MM.1S (cell line): Measurements from ENCODE around the gene KCNQ1.

Source experiments
- DNase-seq: peaks from one replicate; pipeline ENCODE4 v3.0.0-alpha.2; 2015
- H2AFZ ChIP-seq: fragments of 300-600 bp; sonication (generic); 2 replicates; pipeline ENCODE4 v1.6.0; 2016; ENCODE audit warnings: antibody characterized with exemption, low read length
- H3F3A ChIP-seq: fragments of 300-600 bp; sonication (generic); 2 replicates; pipeline ENCODE4 v1.6.1; 2016; ENCODE audit warnings: mild to moderate bottlenecking, antibody characterized with exemption, low read length, moderate library complexity, mixed read lengths; ENCODE audit not compliant: insufficient read depth
- H3K27ac ChIP-seq: fragments of 300-600 bp; sonication (generic); 2 replicates; pipeline ENCODE4 v1.5.1; 2016; ENCODE audit warnings: mild to moderate bottlenecking, low read length
- H3K27me3 ChIP-seq: fragments of 300-600 bp; sonication (generic); replicated peaks from 2 replicates; pipeline ENCODE4 v1.6.0; 2016; ENCODE audit warnings: low read length; ENCODE audit not compliant: insufficient read depth
- H3K36me3 ChIP-seq: fragments of 300-600 bp; sonication (generic); replicated peaks from 2 replicates; pipeline ENCODE4 v1.6.1; 2016; ENCODE audit warnings: mild to moderate bottlenecking, low read length, mixed read lengths; ENCODE audit not compliant: insufficient read depth
- H3K4me1 ChIP-seq: fragments of 300-600 bp; sonication (generic); 2 replicates; pipeline ENCODE4 v1.6.1; 2016; ENCODE audit warnings: low read length, mixed read lengths
- H3K4me2 ChIP-seq: fragments of 300-600 bp; sonication (generic); 2 replicates; pipeline ENCODE4 v1.6.0; 2016; ENCODE audit warnings: low read depth, low read length
- H3K4me3 ChIP-seq: fragments of 300-600 bp; sonication (generic); 2 replicates; pipeline ENCODE4 v1.5.1; 2016; ENCODE audit warnings: low read length, mixed read lengths
- H3K79me2 ChIP-seq: fragments of 300-600 bp; sonication (generic); 2 replicates; pipeline ENCODE4 v1.6.1; 2016; ENCODE audit warnings: mixed run types, low read length, mixed read lengths
- H3K9ac ChIP-seq: fragments of 300-600 bp; sonication (generic); 2 replicates; pipeline ENCODE4 v1.6.1; 2016; ENCODE audit warnings: low read length, mixed read lengths
- H3K9me2 ChIP-seq: fragments of 300-600 bp; sonication (generic); replicated peaks from 2 replicates; pipeline ENCODE4 v1.6.1; 2016; ENCODE audit warnings: mild to moderate bottlenecking, low read length, mixed read lengths; ENCODE audit not compliant: insufficient read depth
- H3K9me3 ChIP-seq: fragments of 300-600 bp; sonication (generic); replicated peaks from 2 replicates; pipeline ENCODE4 v1.6.1; 2016; ENCODE audit warnings: mild to moderate bottlenecking, low read length, mixed read lengths; ENCODE audit not compliant: insufficient read depth
- H4K20me1 ChIP-seq: fragments of 300-600 bp; sonication (generic); 2 replicates; pipeline ENCODE4 v1.6.1; 2016; ENCODE audit warnings: mild to moderate bottlenecking, low read length, moderate library complexity, mixed read lengths; ENCODE audit not compliant: insufficient read depth
- CTCF ChIP-seq: fragments of 300-600 bp; sonication (generic); IDR thresholded peaks from 2 replicates; pipeline ENCODE4 v1.5.1; 2016; ENCODE audit warnings: antibody characterized with exemption, low read length, mixed read lengths
- EZH2 ChIP-seq: fragments of 300-600 bp; sonication (generic); optimal IDR thresholded peaks from 2 replicates; pipeline ENCODE3; 2017; ENCODE audit warnings: low read depth, mild to moderate bottlenecking, antibody characterized with exemption, low read length, mixed read lengths
- EZH2phosphoT487 ChIP-seq: fragments of 300-600 bp; sonication (generic); IDR thresholded peaks from 2 replicates; pipeline ENCODE4 v1.6.1; 2018; ENCODE audit warnings: antibody characterized with exemption, low read length

KCNQ1 gene

GRCh38 chr11:2576549-2576948 lies 131.7 kb downstream of the KCNQ1 start:
- Histone ChIP-seq H3K4me1 (no peaks in the 10 kb centered on the region), H4K20me1 (no peaks in the 10 kb centered on the region), H3K36me3 (no peaks in the 10 kb centered on the region), H3F3A (no peaks in the 10 kb centered on the region), H3K27ac (no peak overlapping the region), H3K4me2 (no peak overlapping the region), H2AFZ (no peak overlapping the region), H3K27me3 (no peaks in the 10 kb centered on the region), H3K9me3 (no peaks in the 10 kb centered on the region), H3K9me2 (no peaks in the 10 kb centered on the region), H3K4me3 (no peak overlapping the region), H3K9ac (no peak overlapping the region), H3K79me2 (no peaks in the 10 kb centered on the region)
- DNase-seq: no peak
- no peak for TF ChIP-seq EZH2phosphoT487
- no peak for TF ChIP-seq EZH2
- no peak for TF ChIP-seq CTCF

- no peak overlapping the region for H3K4me3 ChIP-seq
- no peak overlapping the region for H2AFZ ChIP-seq
- H3K4me1 ChIP-seq: no peaks in the 10 kb centered on the region
- H3K27me3 ChIP-seq: no peaks in the 10 kb centered on the region
- H3K4me2 ChIP-seq: no peak overlapping the region
- H3F3A ChIP-seq: no peaks in the 10 kb centered on the region
- H3K9me2 ChIP-seq: no peaks in the 10 kb centered on the region
- H3K9me3 ChIP-seq: no peaks in the 10 kb centered on the region
- no peaks in the 10 kb centered on the region for H3K36me3 ChIP-seq
- DNase-seq: no peak
- no peaks in the 10 kb centered on the region for H4K20me1 ChIP-seq
- no peak overlapping the region for H3K27ac ChIP-seq
- H3K79me2 ChIP-seq: no peaks in the 10 kb centered on the region
- H3K9ac ChIP-seq: no peak overlapping the region
- no peak for TF ChIP-seq EZH2
These were observed 132.5 kb downstream of the KCNQ1 start for GRCh38 chr11:2577031-2577990.

- H4K20me1 ChIP-seq: no peaks in the 10 kb centered on the region
- no peak overlapping the region for H3K27ac ChIP-seq
- H3F3A ChIP-seq: no peaks in the 10 kb centered on the region
- no peak overlapping the region for H3K4me3 ChIP-seq
- no peak for TF ChIP-seq EZH2phosphoT487
- TF ChIP-seq CTCF: no peak
- TF ChIP-seq EZH2: no peak
- no peak overlapping the region for H3K4me2 ChIP-seq
- no peaks in the 10 kb centered on the region for H3K36me3 ChIP-seq
- DNase-seq: no peak
- no peaks in the 10 kb centered on the region for H3K9me2 ChIP-seq
- H3K9me3 ChIP-seq: no peaks in the 10 kb centered on the region
- no peaks in the 10 kb centered on the region for H3K27me3 ChIP-seq
- no peaks in the 10 kb centered on the region for H3K79me2 ChIP-seq
- H2AFZ ChIP-seq: no peak overlapping the region
- no peaks in the 10 kb centered on the region for H3K4me1 ChIP-seq
- H3K9ac ChIP-seq: no peak overlapping the region
These were observed 133.5 kb downstream of the KCNQ1 start for GRCh38 chr11:2577991-2578928.
